GM19043 (cell line): ENCODE data around the gene DENND1A.
"Not testable (repeated sequence)": the region's sequence is repeated elsewhere in the genome, so short reads cannot be mapped to it uniquely, and the experiment has no call there.

ENCODE experiments used
- ATAC-seq: cut with Tn5 transposase; IDR thresholded peaks from one replicate; pipeline ENCODE4 v1.9.1; 2021; ENCODE audit warnings: low read depth; ENCODE audit not compliant: unreplicated experiment

DENND1A gene

DNA sequence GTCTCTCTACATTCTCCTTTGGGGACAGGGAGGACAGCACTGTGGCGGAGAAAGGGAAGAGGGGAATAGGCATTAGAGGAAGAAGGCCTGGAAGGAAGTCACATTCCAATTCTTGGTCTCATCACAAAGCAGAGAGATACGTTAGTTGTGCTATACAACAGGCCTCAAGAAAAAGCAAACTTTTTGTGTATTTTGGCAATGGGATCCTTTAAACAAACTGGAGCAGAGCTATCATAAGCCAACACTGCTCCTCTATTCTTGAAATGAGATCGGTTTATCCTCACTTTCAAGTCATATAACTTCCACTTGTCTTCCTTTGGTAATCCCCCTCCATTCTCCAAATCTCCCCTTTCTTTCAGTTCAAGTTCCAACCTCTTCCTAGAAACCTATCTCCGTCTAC, 6.5 kb downstream of the DENND1A start:
- no peak for ATAC-seq

- no peak for ATAC-seq
These were observed 7.0 kb downstream of the DENND1A start for GRCh38 chr9:123922911-123923310.

GRCh38 chr9:123922431-123922830, 7.5 kb downstream of the DENND1A start:
- ATAC-seq, result no peak

DNA sequence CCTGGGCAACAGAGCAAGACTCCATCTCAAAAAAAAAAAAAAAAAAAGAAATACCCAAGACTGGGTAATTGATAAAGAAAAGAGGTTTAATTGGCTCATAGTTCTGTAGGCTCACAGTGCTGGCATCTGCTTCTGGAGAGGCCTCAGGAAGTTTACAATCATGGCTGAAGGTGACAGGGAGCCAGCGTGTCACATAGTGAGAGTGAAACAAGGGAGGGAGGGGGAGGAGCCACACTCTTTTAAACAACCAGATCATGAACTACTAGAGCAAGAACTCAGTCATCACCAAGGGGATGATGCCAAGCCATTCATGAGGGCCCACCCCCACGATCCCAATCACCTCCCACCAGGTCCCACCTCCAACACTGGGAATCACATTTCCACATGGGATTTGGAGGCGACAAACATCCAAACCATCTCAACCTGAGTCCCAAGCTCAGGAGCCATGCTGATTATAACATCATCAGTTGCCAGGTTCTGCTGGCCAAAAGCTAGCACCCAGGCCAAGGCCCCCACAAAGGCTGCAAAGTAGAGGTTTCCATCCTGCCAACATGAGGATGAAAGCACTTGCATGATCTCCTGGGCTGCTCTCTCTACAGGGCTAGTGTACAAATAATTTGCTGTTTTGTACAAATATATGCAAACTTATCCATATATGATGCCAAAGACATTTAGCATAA, 15.3 kb downstream of the DENND1A start:
- no peak for ATAC-seq

DNA sequence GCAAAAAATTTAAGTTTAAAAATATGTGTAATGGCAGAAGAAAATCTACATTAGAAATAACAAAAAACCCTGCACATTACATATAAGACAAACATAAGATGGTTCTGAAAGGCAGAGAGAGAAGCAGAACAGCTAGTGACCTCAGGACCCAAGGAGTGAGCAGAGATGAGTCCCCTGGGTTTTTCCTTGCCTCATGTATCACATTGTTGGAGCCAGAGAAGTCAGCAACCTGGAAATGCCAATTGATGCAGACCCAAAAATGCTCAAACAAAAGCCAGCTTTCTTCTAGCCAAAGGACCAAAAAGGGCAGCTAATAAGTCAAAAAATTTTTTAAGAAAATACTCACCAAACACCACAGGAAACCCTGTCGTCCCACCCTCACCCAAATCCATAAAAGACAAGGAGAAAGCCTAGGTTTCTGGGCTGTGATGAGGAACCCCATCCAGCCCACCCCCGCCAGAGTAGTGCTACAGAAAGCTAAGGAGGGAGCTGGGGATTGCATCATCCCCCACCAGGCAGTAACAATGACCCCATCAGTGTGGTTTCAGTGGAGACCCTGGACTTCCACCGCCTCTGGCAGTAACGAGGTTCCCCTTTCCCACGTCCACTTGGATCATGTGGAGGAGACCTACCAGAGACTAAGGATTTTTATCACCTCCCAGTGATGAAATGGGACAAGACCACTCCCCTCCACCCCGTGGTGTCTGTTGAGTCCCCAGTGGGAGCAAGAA, 17.6 kb downstream of the DENND1A start:
- no peak for ATAC-seq

- no peak for ATAC-seq
These were observed 18.9 kb downstream of the DENND1A start for GRCh38 chr9:123911024-123911423.

- not testable (repeated sequence) for ATAC-seq
These were observed 20.7 kb downstream of the DENND1A start for GRCh38 chr9:123909192-123909591.

DNA sequence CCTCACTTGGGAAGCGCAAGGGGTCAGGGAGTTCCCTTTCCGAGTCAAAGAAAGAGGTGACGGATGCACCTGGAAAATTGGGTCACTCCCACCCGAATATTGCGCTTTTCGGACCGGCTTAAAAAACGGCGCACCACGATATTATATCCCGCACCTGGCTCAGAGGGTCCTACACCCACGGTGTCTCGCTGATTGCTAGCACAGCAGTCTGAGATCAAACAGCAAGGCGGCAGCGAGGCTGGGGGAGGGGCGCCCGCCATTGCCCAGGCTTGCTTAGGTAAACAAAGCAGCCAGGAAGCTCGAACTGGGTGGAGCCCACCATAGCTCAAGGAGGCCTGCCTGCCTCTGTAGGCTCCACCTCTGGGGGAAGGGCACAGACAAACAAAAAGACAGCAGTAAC, 26.4 kb downstream of the DENND1A start:
- ATAC-seq, result not testable (repeated sequence)

DNA sequence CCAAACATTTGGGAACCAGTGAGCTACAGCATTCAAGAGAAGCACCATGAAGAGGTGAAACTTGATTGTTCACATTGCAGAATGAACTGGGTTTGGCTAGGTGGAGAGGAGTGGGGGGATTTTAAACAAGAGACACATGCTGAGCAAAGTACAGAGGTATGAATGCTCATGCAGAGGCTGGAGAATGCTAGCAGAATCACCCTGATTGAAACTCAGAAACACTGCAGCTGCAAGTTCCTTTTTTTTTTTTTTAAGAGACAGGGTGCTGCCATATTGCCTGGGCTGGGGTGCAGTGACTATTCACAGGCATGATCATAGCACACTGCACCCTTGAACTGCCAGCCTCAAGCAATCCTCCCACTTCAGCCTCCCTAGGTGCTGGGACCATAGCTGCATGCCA, 35.1 kb downstream of the DENND1A start:
- no peak for ATAC-seq

DNA sequence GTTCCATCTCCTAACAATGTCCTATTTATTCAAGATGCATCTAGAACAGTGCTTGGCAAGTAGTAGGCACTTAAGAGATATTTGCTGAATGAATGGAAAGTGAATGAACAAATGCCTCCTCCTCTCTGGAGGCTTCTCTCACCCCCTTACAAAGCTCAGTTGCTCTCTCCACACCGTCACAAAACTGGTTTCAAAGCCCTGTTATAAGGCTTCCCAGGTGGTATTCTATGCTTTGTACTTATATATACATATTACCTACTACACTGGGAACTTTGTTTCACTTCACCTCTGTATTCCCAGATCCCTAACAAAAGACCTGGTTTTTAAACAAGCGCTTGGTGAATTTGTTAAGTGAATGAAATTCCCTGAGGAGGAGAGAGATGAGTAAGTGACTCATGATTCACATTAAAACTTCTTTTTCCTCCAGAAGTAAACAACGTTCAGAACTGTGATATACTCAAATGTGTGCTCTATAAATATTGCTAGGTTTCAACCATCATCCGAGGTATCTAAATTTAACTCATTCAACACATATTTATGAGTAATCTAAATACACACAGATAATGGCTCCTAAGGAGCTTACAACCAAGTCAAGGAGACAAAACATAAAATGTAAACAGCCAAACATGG, 36.0 kb downstream of the DENND1A start:
- no peak for ATAC-seq

DNA sequence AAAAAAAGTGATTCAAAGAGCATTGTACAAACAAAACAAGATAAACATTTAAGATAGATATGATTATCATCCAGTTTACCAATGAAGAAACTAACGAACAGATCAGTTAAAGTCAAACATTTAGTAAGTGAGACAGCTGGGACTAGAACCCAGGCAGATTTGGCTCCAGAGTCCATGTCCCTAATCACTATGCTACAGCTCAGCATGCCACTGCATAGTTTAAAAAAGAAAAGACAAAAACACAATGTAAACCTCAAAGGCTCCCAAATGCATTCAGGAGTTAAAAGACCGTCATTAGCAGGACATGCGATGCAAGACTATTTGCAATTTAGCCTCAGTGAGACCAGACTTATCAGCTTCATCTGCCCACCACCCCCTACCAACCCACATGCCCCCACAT, 36.8 kb downstream of the DENND1A start:
- ATAC-seq, result no peak

GRCh38 chr9:123887837-123888236, 42.1 kb downstream of the DENND1A start:
- ATAC-seq, result no peak

DNA sequence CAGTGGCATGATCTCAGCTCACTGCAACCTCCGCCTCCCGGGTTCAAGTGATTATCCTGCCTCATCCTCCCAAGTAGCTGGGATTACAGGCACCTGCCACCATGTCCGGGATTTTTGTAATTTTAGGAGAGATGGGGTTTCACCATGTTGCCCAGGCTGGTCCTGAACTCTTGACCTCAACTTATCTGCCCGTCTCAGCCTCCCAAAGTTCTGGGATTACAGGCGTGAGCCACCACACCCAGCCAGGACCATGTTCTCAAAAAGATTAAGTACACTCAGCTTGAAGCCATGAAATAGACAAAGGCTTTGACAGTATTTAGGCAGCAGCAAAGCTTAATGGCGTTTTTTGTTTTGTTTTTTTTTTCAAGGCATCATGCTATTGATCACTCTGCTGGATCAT, 44.1 kb downstream of the DENND1A start:
- not testable (repeated sequence) for ATAC-seq

DNA sequence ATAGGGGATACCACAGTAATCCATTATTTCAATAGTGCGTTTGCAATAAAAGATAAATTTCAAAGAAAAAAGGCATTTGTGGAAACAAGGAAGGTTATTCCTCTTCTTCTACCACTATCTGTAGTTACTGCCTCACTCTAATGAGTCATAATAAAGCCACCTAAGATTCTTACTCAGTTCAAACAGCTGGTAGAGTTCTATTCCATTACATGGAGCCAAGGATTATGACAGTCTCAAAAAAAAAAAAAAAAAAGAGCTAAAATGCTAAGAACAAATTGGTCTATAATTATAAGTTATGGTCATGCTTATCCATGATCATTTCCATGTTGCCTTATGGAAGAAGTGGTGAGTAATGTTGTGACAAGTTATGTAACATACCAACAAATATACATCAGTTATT, 46.3 kb downstream of the DENND1A start:
- no peak for ATAC-seq

- no peak for ATAC-seq
These were observed 48.3 kb downstream of the DENND1A start for GRCh38 chr9:123881604-123882003.

GRCh38 chr9:123880420-123880819, 49.5 kb downstream of the DENND1A start:
- no peak for ATAC-seq

DNA sequence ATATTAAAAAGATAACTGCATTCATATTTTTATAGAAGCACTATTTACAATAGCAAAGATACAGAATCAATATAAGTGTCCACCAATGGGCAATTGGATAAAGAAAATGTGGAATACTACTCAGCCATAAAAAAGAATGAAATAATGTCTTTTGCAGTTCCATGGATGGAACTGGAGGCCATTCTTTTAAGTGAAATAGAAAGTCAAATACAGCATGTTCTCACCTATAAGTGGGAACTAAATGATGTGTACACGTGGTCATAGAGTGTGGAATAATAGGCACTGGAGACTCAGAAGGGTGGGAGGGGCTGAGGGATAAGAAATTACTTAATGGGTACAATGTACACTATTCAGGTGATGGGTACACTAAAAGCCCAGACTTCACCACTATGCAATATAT, 53.2 kb downstream of the DENND1A start:
- ATAC-seq, result no peak

GRCh38 chr9:123872710-123873109, 57.2 kb downstream of the DENND1A start:
- no peak for ATAC-seq

- no peak for ATAC-seq
These were observed 58.1 kb downstream of the DENND1A start for GRCh38 chr9:123871781-123872180.

GRCh38 chr9:123868002-123868401, 61.9 kb downstream of the DENND1A start:
- no peak for ATAC-seq

DNA sequence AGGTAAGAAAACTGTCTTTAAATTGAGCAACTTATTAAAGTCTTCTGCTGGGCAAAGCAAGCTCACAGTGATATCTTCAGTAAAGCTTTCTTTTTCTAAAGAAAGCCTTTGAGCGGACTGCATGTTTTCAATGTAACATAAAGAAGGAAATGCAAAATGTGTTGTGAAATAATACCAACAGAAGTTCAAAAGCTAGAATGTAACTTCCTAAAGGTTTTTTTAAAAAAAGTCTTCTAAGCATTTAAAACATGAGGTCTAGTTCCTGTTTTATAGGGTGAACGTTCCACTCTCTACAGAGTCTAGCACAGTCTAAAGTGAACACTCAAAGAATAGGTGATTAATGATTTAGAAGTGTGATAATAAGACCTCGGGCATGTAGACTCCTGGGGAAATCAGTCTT, 62.9 kb downstream of the DENND1A start:
- ATAC-seq, result no peak

GRCh38 chr9:123866497-123866896, 63.4 kb downstream of the DENND1A start:
- ATAC-seq, result no peak
